A549 (cell line): ENCODE results near the gene LRRIQ1.
"Not testable (repeated sequence)": the region's sequence is repeated elsewhere in the genome, so short reads cannot be mapped to it uniquely, and the experiment has no call there.

Experiments used
- BHLHE40 ChIP-seq: IDR thresholded peaks from 2 replicates; pipeline ENCODE4 v1.6.1; 2012; ENCODE audit warnings: low read depth, low read length, inconsistent platforms
- CBX8 ChIP-seq: fragments of 200-600 bp; sonication (generic); IDR thresholded peaks from 2 replicates; pipeline ENCODE4 v1.6.1; 2016
- CTCF ChIP-seq: fragments of >200 bp; sonication (Bioruptor Twin); formaldehyde crosslinking; IDR thresholded peaks from 3 replicates; pipeline ENCODE4 v1.5.1; 2016
- ESRRA ChIP-seq: fragments of 150-350 bp; IDR thresholded peaks from 2 replicates; pipeline ENCODE4 v1.6.1; 2014; ENCODE audit warnings: mild to moderate bottlenecking, low read length, borderline replicate concordance
- KDM1A ChIP-seq: fragments of 200-600 bp; sonication (generic); IDR thresholded peaks from 2 replicates; pipeline ENCODE4 v1.6.1; 2016; ENCODE audit warnings: low read depth, mild to moderate bottlenecking
- POLR2A ChIP-seq: IDR thresholded peaks from 2 replicates; pipeline ENCODE4 v1.6.1; 2012; ENCODE audit warnings: mild to moderate bottlenecking, low read length
- RCOR1 ChIP-seq: fragments of 150-350 bp; IDR thresholded peaks from 2 replicates; pipeline ENCODE4 v1.6.1; 2014; ENCODE audit warnings: antibody characterized with exemption, low read length, low read depth

GRCh38 chr12:85224339-85224738 lies 188.2 kb downstream of the LRRIQ1 start:
- TF ChIP-seq POLR2A, BHLHE40, ESRRA, CTCF, RCOR1, KDM1A, CBX8: not testable (repeated sequence)
